Measurements from ENCODE around the gene LSM5. TPM values are rescaled to one million over a fixed set of nuclear protein-coding genes. Genes with fewer than 3 reads are reported as not detected.
A peak's percentile ranks its signal among the peaks of the same experiment; 100 is the strongest.

LSM5 gene
- total RNA-seq = 16.8 and 17.4 TPM in 2 replicates

DNA sequence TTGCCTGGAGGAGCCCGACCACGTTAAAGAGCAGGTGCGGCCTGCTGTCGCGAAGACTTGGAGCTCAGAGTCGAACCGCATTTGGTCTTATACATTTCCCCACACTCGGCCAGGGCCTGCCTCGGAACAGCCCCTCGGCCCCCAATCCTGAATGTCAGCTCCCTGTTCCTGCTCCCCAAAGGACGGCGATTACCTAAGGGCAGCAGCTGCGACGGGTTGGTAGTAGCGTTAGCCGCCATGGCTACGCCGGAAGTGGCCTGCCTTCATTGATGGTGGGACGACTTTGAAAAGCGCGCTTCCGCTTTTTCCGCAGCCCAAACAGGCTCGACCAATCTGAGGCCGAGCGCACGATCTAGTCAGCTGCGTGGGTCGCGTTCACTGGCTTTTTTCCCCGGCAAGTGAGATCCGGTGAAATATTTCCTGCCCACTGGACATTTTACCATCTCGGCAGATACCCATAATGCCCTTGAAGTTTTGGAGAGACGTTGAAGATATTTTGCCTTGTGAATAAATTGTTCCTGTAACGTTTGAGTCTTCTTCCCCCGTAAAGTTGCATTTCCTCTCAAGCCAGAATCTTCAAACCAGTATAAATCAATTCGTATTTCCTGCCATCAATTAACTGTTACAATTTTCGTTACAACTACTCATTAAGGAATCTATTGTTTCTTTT is at the start of gene LSM5:
Gene LSM5, minus strand, starts transcription at position 254 of the 670 bp plus-strand sequence. Its CDS starts 15 bp downstream, at position 239.
- TF ChIP-seq, protein P1, sequence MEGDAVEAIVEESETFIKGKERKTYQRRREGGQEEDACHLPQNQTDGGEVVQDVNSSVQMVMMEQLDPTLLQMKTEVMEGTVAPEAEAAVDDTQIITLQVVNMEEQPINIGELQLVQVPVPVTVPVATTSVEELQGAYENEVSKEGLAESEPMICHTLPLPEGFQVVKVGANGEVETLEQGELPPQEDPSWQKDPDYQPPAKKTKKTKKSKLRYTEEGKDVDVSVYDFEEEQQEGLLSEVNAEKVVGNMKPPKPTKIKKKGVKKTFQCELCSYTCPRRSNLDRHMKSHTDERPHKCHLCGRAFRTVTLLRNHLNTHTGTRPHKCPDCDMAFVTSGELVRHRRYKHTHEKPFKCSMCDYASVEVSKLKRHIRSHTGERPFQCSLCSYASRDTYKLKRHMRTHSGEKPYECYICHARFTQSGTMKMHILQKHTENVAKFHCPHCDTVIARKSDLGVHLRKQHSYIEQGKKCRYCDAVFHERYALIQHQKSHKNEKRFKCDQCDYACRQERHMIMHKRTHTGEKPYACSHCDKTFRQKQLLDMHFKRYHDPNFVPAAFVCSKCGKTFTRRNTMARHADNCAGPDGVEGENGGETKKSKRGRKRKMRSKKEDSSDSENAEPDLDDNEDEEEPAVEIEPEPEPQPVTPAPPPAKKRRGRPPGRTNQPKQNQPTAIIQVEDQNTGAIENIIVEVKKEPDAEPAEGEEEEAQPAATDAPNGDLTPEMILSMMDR (IDR thresholded peaks at IDR 0.05; ENCODE audit: extremely low read depth, low read depth, low read length) = no peak
- Histone ChIP-seq H3K4me2 (ENCODE audit: insufficient read depth, low read length) (peak within 1 kb of the TSS; percentile 97), H3K79me2 (ENCODE audit: insufficient read depth, low read length) (peaks cover 21% of the 10 kb centered on the region), H3K9me3 (ENCODE audit: low read depth, low read length) (no peaks in the 10 kb centered on the region), H3K36me3 (ENCODE audit: insufficient read depth, low read length) (peaks cover 20% of the 10 kb centered on the region), H3K4me1 (ENCODE audit: insufficient read depth, low read length) (peaks cover 8% of the 10 kb centered on the region), H4K20me1 (ENCODE audit: insufficient read depth, low read length) (no peaks in the 10 kb centered on the region), H2AFZ (ENCODE audit: low read length) (peak within 1 kb of the TSS; percentile 100), H3K27ac (ENCODE audit: low read depth, low read length) (peak within 1 kb of the TSS; percentile 75), H3K4me3 (ENCODE audit: insufficient read depth, low read length) (peak within 1 kb of the TSS; percentile 95), H3K27me3 (ENCODE audit: insufficient read depth, low read length) (no peaks in the 10 kb centered on the region)
- peak; percentile 74 for DNase-seq (ENCODE audit: insufficient read length, low spot score, missing footprints)

DNA sequence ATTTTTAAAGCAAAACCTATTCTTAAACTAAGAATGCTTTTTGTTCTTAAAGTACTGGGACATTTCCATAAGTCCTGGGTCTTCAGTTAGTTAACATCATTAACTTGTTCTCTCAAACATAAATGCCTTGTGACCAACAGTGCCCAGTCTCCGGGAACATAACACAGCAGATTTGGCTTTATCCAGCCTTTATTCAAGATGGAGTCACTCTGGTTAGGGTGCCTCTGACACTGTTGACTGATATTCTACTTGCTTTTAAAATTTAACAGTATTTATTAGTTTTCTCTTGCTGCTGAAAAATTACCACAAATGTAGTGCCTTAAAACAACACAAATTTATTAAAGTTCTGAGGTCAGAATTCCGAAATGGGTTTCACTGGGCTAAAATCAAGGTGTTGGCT is 49.2 kb upstream of the LSM5 start:
- H3K36me3 ChIP-seq (ENCODE audit: insufficient read depth, low read length) = peaks cover 7% of the 10 kb centered on the region
- peaks cover 4% of the 10 kb centered on the region for H3K4me1 ChIP-seq (ENCODE audit: insufficient read depth, low read length)
- H4K20me1 ChIP-seq (ENCODE audit: insufficient read depth, low read length) = peaks cover 21% of the 10 kb centered on the region
- TF ChIP-seq, protein P1 (IDR thresholded peaks at IDR 0.05; ENCODE audit: extremely low read depth, low read depth, low read length) = no peak
- no peak overlapping the region for H3K27ac ChIP-seq (ENCODE audit: low read depth, low read length)
- no peaks in the 10 kb centered on the region for H3K9me3 ChIP-seq (ENCODE audit: low read depth, low read length)
- no peak overlapping the region for H3K4me2 ChIP-seq (ENCODE audit: insufficient read depth, low read length)
- no peaks in the 10 kb centered on the region for H3K27me3 ChIP-seq (ENCODE audit: insufficient read depth, low read length)
- H3K79me2 ChIP-seq (ENCODE audit: insufficient read depth, low read length) = peaks cover 80% of the 10 kb centered on the region
- H2AFZ ChIP-seq (ENCODE audit: low read length) = no peak overlapping the region
- DNase-seq (ENCODE audit: insufficient read length, low spot score, missing footprints) = no peak
- no peak overlapping the region for H3K4me3 ChIP-seq (ENCODE audit: insufficient read depth, low read length)

DNA sequence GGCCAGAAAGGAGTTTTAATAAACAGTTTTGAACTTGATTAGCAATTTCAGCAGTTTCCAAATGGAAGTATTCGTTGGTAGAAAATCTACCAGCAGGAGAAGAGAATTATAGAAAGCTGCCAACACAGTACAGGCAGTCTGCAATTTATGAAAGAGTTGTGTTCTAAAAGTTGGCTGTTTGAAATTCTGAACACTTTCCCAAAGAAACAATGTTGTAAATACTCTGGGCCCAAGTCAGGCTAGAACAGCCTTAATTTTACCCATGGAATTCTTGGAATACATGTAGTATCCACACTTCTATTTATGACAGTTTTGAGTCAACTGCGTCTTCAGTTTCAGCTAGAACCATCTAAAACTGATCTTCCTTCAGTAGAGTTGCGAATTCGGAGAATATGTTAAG is 47.6 kb upstream of the LSM5 start:
- Histone ChIP-seq H3K27me3 (ENCODE audit: insufficient read depth, low read length) (no peaks in the 10 kb centered on the region), H3K4me3 (ENCODE audit: insufficient read depth, low read length) (no peak overlapping the region), H4K20me1 (ENCODE audit: insufficient read depth, low read length) (peaks cover 21% of the 10 kb centered on the region), H3K4me1 (ENCODE audit: insufficient read depth, low read length) (peaks cover 4% of the 10 kb centered on the region), H3K9me3 (ENCODE audit: low read depth, low read length) (no peaks in the 10 kb centered on the region), H3K79me2 (ENCODE audit: insufficient read depth, low read length) (peaks cover 78% of the 10 kb centered on the region), H2AFZ (ENCODE audit: low read length) (no peak overlapping the region), H3K36me3 (ENCODE audit: insufficient read depth, low read length) (no peaks in the 10 kb centered on the region), H3K4me2 (ENCODE audit: insufficient read depth, low read length) (no peak overlapping the region), H3K27ac (ENCODE audit: low read depth, low read length) (no peak overlapping the region)
- TF ChIP-seq, protein P1 (IDR thresholded peaks at IDR 0.05; ENCODE audit: extremely low read depth, low read depth, low read length) = no peak
- DNase-seq (ENCODE audit: insufficient read length, low spot score, missing footprints) = no peak

DNA sequence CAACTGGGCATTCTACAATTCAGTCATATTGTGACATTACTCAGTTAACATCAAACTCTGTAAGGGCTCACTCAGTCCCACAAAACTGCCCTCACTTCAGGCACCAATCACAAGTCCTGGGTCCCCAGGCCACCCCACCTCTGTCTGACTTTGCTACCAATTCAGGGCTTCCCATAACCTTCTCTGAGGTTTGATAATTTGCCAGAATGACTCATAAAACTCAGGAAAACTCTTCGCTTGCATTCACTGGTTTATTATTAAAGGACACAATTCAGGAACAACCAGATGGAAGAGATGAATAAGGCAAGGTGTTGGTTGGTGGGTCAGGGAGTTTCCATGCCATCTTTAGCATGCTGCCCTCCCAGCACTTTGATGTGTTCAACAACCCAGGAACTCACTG is 46.4 kb upstream of the LSM5 start:
- H4K20me1 ChIP-seq (ENCODE audit: insufficient read depth, low read length) = peaks cover 19% of the 10 kb centered on the region
- no peak overlapping the region for H2AFZ ChIP-seq (ENCODE audit: low read length)
- TF ChIP-seq, protein P1 (IDR thresholded peaks at IDR 0.05; ENCODE audit: extremely low read depth, low read depth, low read length) = no peak
- DNase-seq (ENCODE audit: insufficient read length, low spot score, missing footprints) = peak; percentile 34
- peaks cover 82% of the 10 kb centered on the region for H3K79me2 ChIP-seq (ENCODE audit: insufficient read depth, low read length)
- H3K27me3 ChIP-seq (ENCODE audit: insufficient read depth, low read length) = no peaks in the 10 kb centered on the region
- no peak overlapping the region for H3K4me3 ChIP-seq (ENCODE audit: insufficient read depth, low read length)
- no peaks in the 10 kb centered on the region for H3K9me3 ChIP-seq (ENCODE audit: low read depth, low read length)
- peaks cover 4% of the 10 kb centered on the region for H3K4me1 ChIP-seq (ENCODE audit: insufficient read depth, low read length)
- no peak overlapping the region for H3K27ac ChIP-seq (ENCODE audit: low read depth, low read length)
- no peak overlapping the region for H3K4me2 ChIP-seq (ENCODE audit: insufficient read depth, low read length)
- H3K36me3 ChIP-seq (ENCODE audit: insufficient read depth, low read length) = no peaks in the 10 kb centered on the region

Measured in osteoblast (primary cell).